Lung (tissue), 12 donors: Measurements from ENCODE around the gene RPS6KA2. TPM values are rescaled to one million over a fixed set of nuclear protein-coding genes. Genes with fewer than 3 reads are reported as not detected.
A peak's percentile ranks its signal among the peaks of the same experiment; 100 is the strongest.

Source experiments
- ATAC-seq: fragments of 200-7000 bp; cut with Tn5 transposase; one replicate; pipeline ENCODE4 v1.9.1; 2020; ENCODE audit warnings: moderate number of reproducible peaks; ENCODE audit not compliant: insufficient read depth, low FRiP score
- DNase-seq, 3 donors: peaks; one replicate each; pipeline ENCODE4 v3.0.0-alpha.2; 2013 to 2017
- H3K27ac ChIP-seq, 2 donors: one replicate each; pipeline ENCODE4 v1.5.1; 2013; ENCODE audit warnings: mild to moderate bottlenecking in 2 of 2, moderate library complexity in 2 of 2, control low read depth in 1 of 2, inconsistent platforms in 1 of 2, low read depth in 1 of 2, low read length in 1 of 2
- H3K27me3 ChIP-seq, 3 donors: one replicate each; pipeline ENCODE4 v1.5.1; 2013; ENCODE audit warnings: low read length in 2 of 3; ENCODE audit not compliant: control insufficient read depth in 3 of 3, insufficient read depth in 3 of 3
- H3K36me3 ChIP-seq, 4 donors: one replicate each; pipeline ENCODE4 v1.5.1; 2013; ENCODE audit warnings: low read length in 4 of 4, mild to moderate bottlenecking in 1 of 4, moderate library complexity in 1 of 4; ENCODE audit not compliant: control insufficient read depth in 4 of 4, insufficient read depth in 4 of 4
- H3K4me1 ChIP-seq, 5 donors: one replicate each; pipeline ENCODE4 v1.5.1; 2013; ENCODE audit warnings: low read length in 5 of 5, mild to moderate bottlenecking in 2 of 5, moderate library complexity in 1 of 5; ENCODE audit not compliant: control insufficient read depth in 5 of 5, insufficient read depth in 5 of 5
- H3K4me3 ChIP-seq: one replicate; pipeline ENCODE4 v1.5.1; 2013; ENCODE audit warnings: mild to moderate bottlenecking, control low read depth, moderate library complexity
- H3K9ac ChIP-seq, 2 donors: one replicate each; pipeline ENCODE4 v1.5.1; 2013; ENCODE audit warnings: low read length in 2 of 2, control low read depth in 1 of 2; ENCODE audit not compliant: insufficient read depth in 1 of 2
- H3K9me3 ChIP-seq, 4 donors: one replicate each; pipeline ENCODE4 v1.5.1; 2013; ENCODE audit warnings: low read length in 3 of 4, mild to moderate bottlenecking in 1 of 4, moderate library complexity in 1 of 4; ENCODE audit not compliant: control insufficient read depth in 4 of 4, insufficient read depth in 3 of 4
- WGBS, 2 donors: extraction: QIAGEN DNeasy Blood & Tissue Kit; methylation state at CpG; one replicate each; pipeline ENCODE4 v1.1.7; 2013; 5-methylcytosine and 5-hydroxymethylcytosine counted together
- polyA plus RNA-seq, 2 donors: library from polyadenylated mRNA; stranded (reverse); fragments of 200-250 nt; gene quantifications; one replicate each; pipeline ENCODE4 v1.2.1, GENCODE V29; 2013
- total RNA-seq, 2 donors: library from RNA; depleted of rRNA in 1 of 2; stranded (reverse); fragments of >200 nt in 1 of 2; gene quantifications; one replicate each; pipeline ENCODE4 v1.2.1, GENCODE V29; 2014 to 2021
- TF ChIP-seq, protein P1 (sequence below): IDR thresholded peaks from 2 replicates; pipeline ENCODE4 v1.5.1; 2012; ENCODE audit warnings: mild to moderate bottlenecking; ENCODE audit errors: control extremely low read depth, extremely low read depth
- donor health status: control.
- donor health status: control.
- donor health status: Bipolar disorder and iron deficiency.
- donor health status: healthy.
- donor health status: DM: yes; HTN: yes; CAD: no.

The RPS6KA2 gene
- total and polyA plus RNA-seq, 4 donors = 61.9 to 185 (median 105) TPM

DNA sequence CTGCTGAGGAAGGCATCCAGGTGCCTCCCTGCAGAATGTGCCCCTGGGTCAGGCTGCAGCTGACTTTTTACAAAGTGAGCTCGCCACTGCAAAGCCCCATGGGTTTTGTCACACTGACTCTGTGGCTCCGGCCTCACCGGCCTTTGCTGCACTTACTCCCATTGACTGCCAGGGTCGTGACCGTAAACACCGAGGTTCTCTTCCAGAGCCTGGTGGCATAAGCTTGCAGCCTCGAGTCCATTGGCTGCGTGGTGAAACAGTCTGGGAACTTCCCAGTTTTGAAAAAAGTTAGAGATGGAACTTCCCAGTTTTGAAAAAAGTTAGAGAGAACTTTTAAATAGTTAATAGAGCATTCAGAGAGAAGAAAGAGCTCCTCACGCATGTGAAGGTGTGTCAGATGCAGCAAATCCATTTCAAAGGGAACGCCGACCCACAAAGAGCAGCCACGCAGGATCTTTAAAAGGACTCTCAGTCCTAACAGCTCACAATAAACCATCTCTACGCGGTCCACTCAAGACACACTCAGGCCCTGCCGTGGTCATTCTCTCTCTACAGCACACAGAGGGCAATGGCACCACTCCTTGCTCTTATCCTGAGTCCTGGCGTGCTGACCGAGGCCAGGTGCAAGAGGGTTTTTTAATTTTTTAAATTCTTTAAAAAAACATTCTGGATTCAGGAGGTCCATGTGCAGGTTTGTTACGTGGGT is 53.4 kb downstream of the RPS6KA2 start:
- TF ChIP-seq, protein P1, sequence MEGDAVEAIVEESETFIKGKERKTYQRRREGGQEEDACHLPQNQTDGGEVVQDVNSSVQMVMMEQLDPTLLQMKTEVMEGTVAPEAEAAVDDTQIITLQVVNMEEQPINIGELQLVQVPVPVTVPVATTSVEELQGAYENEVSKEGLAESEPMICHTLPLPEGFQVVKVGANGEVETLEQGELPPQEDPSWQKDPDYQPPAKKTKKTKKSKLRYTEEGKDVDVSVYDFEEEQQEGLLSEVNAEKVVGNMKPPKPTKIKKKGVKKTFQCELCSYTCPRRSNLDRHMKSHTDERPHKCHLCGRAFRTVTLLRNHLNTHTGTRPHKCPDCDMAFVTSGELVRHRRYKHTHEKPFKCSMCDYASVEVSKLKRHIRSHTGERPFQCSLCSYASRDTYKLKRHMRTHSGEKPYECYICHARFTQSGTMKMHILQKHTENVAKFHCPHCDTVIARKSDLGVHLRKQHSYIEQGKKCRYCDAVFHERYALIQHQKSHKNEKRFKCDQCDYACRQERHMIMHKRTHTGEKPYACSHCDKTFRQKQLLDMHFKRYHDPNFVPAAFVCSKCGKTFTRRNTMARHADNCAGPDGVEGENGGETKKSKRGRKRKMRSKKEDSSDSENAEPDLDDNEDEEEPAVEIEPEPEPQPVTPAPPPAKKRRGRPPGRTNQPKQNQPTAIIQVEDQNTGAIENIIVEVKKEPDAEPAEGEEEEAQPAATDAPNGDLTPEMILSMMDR = no peak
- ATAC-seq (no peak), DNase-seq (no peak)
- peaks cover 0 to 3% (median 0%) of the 10 kb centered on the region in 4 donors for H3K36me3 ChIP-seq
- no peaks in the 10 kb centered on the region for H3K27me3 ChIP-seq
- peak overlapping the region in 1 of 2 donors; percentile 33 for H3K27ac ChIP-seq
- H3K4me1 ChIP-seq = peaks cover 0 to 15% (median 12%) of the 10 kb centered on the region in 5 donors
- H3K4me3 ChIP-seq = no peak overlapping the region
- H3K9me3 ChIP-seq = no peaks in the 10 kb centered on the region
- no peak overlapping the region for H3K9ac ChIP-seq
- 74 to 79% methylated on average over 18 of the region's 18 CpGs for WGBS, 2 donors

DNA sequence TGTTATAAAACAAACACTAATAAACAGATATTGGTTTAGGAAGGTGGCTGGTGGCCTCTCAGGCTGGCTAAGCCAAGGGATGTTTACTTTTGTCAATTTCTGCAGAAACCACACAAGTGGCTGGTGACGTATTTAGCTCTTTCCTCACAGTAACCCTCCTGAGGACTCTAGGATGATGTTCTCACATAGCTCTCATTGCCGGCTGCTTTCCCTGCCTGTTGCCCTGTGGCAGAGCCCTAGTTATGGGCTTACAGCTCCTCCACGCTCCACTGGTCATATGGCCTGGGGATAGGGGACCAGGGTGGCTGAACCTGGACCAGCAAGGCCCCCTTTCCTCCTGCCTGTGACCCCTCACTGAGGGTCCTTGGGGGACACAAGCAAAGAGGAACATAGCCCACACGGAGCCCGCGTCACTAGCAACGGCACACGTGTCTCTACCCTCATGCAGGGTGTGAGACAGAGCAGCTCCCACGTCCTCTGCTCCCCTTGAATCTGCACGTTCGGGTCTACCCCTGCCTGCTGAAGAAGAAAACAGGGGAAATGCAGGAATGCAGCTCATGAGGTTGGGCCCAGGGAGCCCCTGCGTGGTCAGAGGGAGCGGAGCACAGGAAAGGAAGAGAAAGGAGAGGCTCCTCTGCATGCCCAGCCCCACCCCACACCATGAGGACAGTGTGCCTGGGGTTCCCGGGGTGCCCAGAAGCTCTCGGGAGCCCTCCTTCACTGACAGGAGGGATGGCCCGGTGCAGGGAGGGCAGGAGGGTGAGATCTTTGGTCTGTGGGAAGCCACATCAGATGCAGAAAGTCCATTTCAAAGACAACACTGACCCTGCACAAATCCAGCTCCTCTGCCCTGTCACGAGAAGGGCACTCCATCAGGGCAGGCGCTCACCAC is 54.4 kb downstream of the RPS6KA2 start:
- H3K4me3 ChIP-seq = no peak overlapping the region
- ATAC-seq = peak; percentile 70
- WGBS, 2 donors = 59 to 68% methylated on average over 18 of the region's 18 CpGs
- no peaks in the 10 kb centered on the region for H3K9me3 ChIP-seq
- peaks cover 0 to 15% (median 12%) of the 10 kb centered on the region in 5 donors for H3K4me1 ChIP-seq
- H3K27me3 ChIP-seq = no peaks in the 10 kb centered on the region
- TF ChIP-seq, protein P1 = no peak
- DNase-seq = peak; percentile 60 to 85 (median 73)
- H3K9ac ChIP-seq = no peak overlapping the region
- H3K36me3 ChIP-seq = no peaks in the 10 kb centered on the region
- peak overlapping the region in 1 of 2 donors; percentile 81 for H3K27ac ChIP-seq

GRCh38 chr6:166570929-166571713 is 55.9 kb downstream of the RPS6KA2 start:
- Histone ChIP-seq H3K27me3 (no peaks in the 10 kb centered on the region), H3K9me3 (peaks cover 0 to 2% (median 0%) of the 10 kb centered on the region in 4 donors), H3K4me1 (peaks cover 0 to 21% (median 12%) of the 10 kb centered on the region in 5 donors), H3K36me3 (peaks cover 0 to 2% (median 0%) of the 10 kb centered on the region in 4 donors), H3K4me3 (no peak overlapping the region), H3K9ac (no peak overlapping the region), H3K27ac (no peak overlapping the region)
- TF ChIP-seq, protein P1 = no peak
- WGBS, 2 donors = 89 to 93% methylated on average over 22 of the region's 22 CpGs
- DNase-seq = no peak
- ATAC-seq = no peak
